ENCODE data around the gene LIMA1.

The LIMA1 gene

GRCh38 chr12:50246197-50246865 lies 37.0 kb downstream of the LIMA1 start:
- DNase-seq (ENCODE audit: low read depth), result no peak
- H3K4me3 ChIP-seq (ENCODE audit: low read depth, low read length), result no peak overlapping the region
- TF ChIP-seq POLR2A (IDR thresholded peaks at IDR 0.05; ENCODE audit: extremely low read depth, insufficient read length) (no peak), MYC (IDR thresholded peaks at IDR 0.05; ENCODE audit: low read depth, low read length) (no peak)
- TF ChIP-seq, protein P1, sequence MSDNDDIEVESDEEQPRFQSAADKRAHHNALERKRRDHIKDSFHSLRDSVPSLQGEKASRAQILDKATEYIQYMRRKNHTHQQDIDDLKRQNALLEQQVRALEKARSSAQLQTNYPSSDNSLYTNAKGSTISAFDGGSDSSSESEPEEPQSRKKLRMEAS (IDR thresholded peaks at IDR 0.05; ENCODE audit: low read depth, low read length), result no peak
- TF ChIP-seq, protein P2, sequence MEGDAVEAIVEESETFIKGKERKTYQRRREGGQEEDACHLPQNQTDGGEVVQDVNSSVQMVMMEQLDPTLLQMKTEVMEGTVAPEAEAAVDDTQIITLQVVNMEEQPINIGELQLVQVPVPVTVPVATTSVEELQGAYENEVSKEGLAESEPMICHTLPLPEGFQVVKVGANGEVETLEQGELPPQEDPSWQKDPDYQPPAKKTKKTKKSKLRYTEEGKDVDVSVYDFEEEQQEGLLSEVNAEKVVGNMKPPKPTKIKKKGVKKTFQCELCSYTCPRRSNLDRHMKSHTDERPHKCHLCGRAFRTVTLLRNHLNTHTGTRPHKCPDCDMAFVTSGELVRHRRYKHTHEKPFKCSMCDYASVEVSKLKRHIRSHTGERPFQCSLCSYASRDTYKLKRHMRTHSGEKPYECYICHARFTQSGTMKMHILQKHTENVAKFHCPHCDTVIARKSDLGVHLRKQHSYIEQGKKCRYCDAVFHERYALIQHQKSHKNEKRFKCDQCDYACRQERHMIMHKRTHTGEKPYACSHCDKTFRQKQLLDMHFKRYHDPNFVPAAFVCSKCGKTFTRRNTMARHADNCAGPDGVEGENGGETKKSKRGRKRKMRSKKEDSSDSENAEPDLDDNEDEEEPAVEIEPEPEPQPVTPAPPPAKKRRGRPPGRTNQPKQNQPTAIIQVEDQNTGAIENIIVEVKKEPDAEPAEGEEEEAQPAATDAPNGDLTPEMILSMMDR (IDR thresholded peaks at IDR 0.05; ENCODE audit: low read depth, low read length), result no peak

GRCh38 chr12:50243507-50243906 lies 39.8 kb downstream of the LIMA1 start:
- H3K4me3 ChIP-seq (ENCODE audit: low read depth, low read length), result no peak overlapping the region
- DNase-seq (ENCODE audit: low read depth), result no peak
- TF ChIP-seq, protein P1 (IDR thresholded peaks at IDR 0.05; ENCODE audit: low read depth, low read length), result no peak
- no peak for TF ChIP-seq POLR2A (IDR thresholded peaks at IDR 0.05; ENCODE audit: extremely low read depth, insufficient read length)
- TF ChIP-seq, protein P2 (IDR thresholded peaks at IDR 0.05; ENCODE audit: low read depth, low read length), result no peak
- no peak for TF ChIP-seq MYC (IDR thresholded peaks at IDR 0.05; ENCODE audit: low read depth, low read length)

DNA sequence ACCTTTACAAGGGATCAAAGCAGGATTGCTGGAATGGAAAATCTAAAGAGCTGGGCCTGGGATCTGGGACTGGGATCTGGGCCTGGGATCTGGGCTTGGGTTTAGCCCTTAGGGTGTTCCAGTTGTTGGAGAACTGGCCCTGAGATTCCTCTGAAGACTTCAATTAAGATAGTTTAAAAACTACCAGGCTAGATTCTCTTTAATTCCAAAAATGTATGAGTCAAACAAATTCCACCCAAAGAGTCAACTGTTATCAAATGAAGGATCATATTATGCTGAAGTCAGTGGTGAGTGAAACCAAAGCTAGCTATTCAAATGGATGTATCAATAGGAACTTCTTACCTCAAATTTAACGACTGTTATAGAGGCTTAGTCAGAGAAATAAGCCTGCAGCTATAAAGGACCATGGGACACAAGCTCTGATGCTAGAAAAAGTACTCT lies 40.5 kb downstream of the LIMA1 start:
- TF ChIP-seq POLR2A (IDR thresholded peaks at IDR 0.05; ENCODE audit: extremely low read depth, insufficient read length), result no peak
- TF ChIP-seq MYC (IDR thresholded peaks at IDR 0.05; ENCODE audit: low read depth, low read length), result no peak
- TF ChIP-seq, protein P2 (IDR thresholded peaks at IDR 0.05; ENCODE audit: low read depth, low read length), result no peak
- TF ChIP-seq, protein P1 (IDR thresholded peaks at IDR 0.05; ENCODE audit: low read depth, low read length), result no peak
- no peak for DNase-seq (ENCODE audit: low read depth)

GRCh38 chr12:50241178-50241577 lies 42.1 kb downstream of the LIMA1 start:
- TF ChIP-seq POLR2A (IDR thresholded peaks at IDR 0.05; ENCODE audit: extremely low read depth, insufficient read length) (no peak), MYC (IDR thresholded peaks at IDR 0.05; ENCODE audit: low read depth, low read length) (no peak)
- TF ChIP-seq, protein P2 (IDR thresholded peaks at IDR 0.05; ENCODE audit: low read depth, low read length), result no peak
- TF ChIP-seq, protein P1 (IDR thresholded peaks at IDR 0.05; ENCODE audit: low read depth, low read length), result no peak
- DNase-seq (ENCODE audit: low read depth), result no peak

More for the DNA sequence above, 40.5 kb downstream of the LIMA1 start:
- no peak overlapping the region for H3K4me3 ChIP-seq (ENCODE audit: low read depth, low read length)

GRCh38 chr12:50240792-50241114 lies 42.6 kb downstream of the LIMA1 start:
- no peak overlapping the region for H3K4me3 ChIP-seq (ENCODE audit: low read depth, low read length)
- TF ChIP-seq MYC (IDR thresholded peaks at IDR 0.05; ENCODE audit: low read depth, low read length) (no peak), POLR2A (IDR thresholded peaks at IDR 0.05; ENCODE audit: extremely low read depth, insufficient read length) (no peak)
- TF ChIP-seq, protein P1 (IDR thresholded peaks at IDR 0.05; ENCODE audit: low read depth, low read length), result no peak
- TF ChIP-seq, protein P2 (IDR thresholded peaks at IDR 0.05; ENCODE audit: low read depth, low read length), result no peak
- DNase-seq (ENCODE audit: low read depth), result no peak

More at GRCh38 chr12:50241178-50241577, 42.1 kb downstream of the LIMA1 start:
- no peak overlapping the region for H3K4me3 ChIP-seq (ENCODE audit: low read depth, low read length)

All from NB4 (cell line).